ENCODE results near the gene NEK9. TPM values are rescaled to one million over a fixed set of nuclear protein-coding genes. Genes with fewer than 3 reads are reported as not detected.
A peak's percentile ranks its signal among the peaks of the same experiment; 100 is the strongest.
"Not testable (repeated sequence)": the region's sequence is repeated elsewhere in the genome, so short reads cannot be mapped to it uniquely, and the experiment has no call there.

The NEK9 gene
- total RNA-seq, 1 experiment from 2014 or later, result 0.03 TPM

GRCh38 chr14:75107186-75107585, 19.7 kb downstream of the NEK9 start:
- DNase-seq (ENCODE audit: low spot score), result no peak

- no peak for DNase-seq (ENCODE audit: low spot score)
Measured at GRCh38 chr14:75101491-75101890, 25.4 kb downstream of the NEK9 start.

GRCh38 chr14:75098682-75099081, 28.2 kb downstream of the NEK9 start:
- DNase-seq (ENCODE audit: low spot score), result no peak

GRCh38 chr14:75098212-75098611, 28.6 kb downstream of the NEK9 start:
- no peak for DNase-seq (ENCODE audit: low spot score)

- DNase-seq (ENCODE audit: low spot score), result no peak
Measured at GRCh38 chr14:75096959-75097358, 29.9 kb downstream of the NEK9 start.

- DNase-seq (ENCODE audit: low spot score), result no peak
Measured at GRCh38 chr14:75095690-75096089, 31.2 kb downstream of the NEK9 start.

- DNase-seq (ENCODE audit: low spot score), result no peak
Measured at GRCh38 chr14:75094896-75095295, 32.0 kb downstream of the NEK9 start.

GRCh38 chr14:75092698-75093097, 34.1 kb downstream of the NEK9 start:
- DNase-seq (ENCODE audit: low spot score), result no peak

GRCh38 chr14:75091251-75091650, 35.6 kb downstream of the NEK9 start:
- no peak for DNase-seq (ENCODE audit: low spot score)

GRCh38 chr14:75090353-75090752, 36.5 kb downstream of the NEK9 start:
- DNase-seq (ENCODE audit: low spot score), result no peak

GRCh38 chr14:75088566-75089373, 38.1 kb downstream of the NEK9 start:
- peak; percentile 44 for DNase-seq (ENCODE audit: low spot score)

- DNase-seq (ENCODE audit: low spot score), result no peak
Measured at GRCh38 chr14:75088153-75088552, 38.7 kb downstream of the NEK9 start.

GRCh38 chr14:75084513-75084912, 42.3 kb downstream of the NEK9 start:
- peak; percentile 31 for DNase-seq (ENCODE audit: low spot score)

- DNase-seq (ENCODE audit: low spot score), result no peak
Measured at GRCh38 chr14:75083271-75083670, 43.6 kb downstream of the NEK9 start.

- no peak for DNase-seq (ENCODE audit: low spot score)
Measured at GRCh38 chr14:75081660-75082229, 45.1 kb downstream of the NEK9 start.

- DNase-seq (ENCODE audit: low spot score), result no peak
Measured at GRCh38 chr14:75079521-75079920, 47.3 kb downstream of the NEK9 start.

- DNase-seq (ENCODE audit: low spot score), result no peak
Measured at GRCh38 chr14:75077794-75078193, 49.1 kb downstream of the NEK9 start.

GRCh38 chr14:75070383-75070782, 56.5 kb downstream of the NEK9 start:
- no peak for DNase-seq (ENCODE audit: low spot score)

GRCh38 chr14:75069811-75070145, 57.1 kb downstream of the NEK9 start:
- DNase-seq (ENCODE audit: low spot score), result no peak

GRCh38 chr14:75069121-75069810, 57.6 kb downstream of the NEK9 start, which contains the start of gene ZC2HC1C:
Gene ZC2HC1C (plus strand): TSS chr14:75069641. CDS start chr14:75070574, 933 bp downstream.
- DNase-seq (ENCODE audit: low spot score), result peak; percentile 60

GRCh38 chr14:75068294-75069120, 58.3 kb downstream of the NEK9 start:
- peak; percentile 13 for DNase-seq (ENCODE audit: low spot score)

GRCh38 chr14:75067765-75068164, 59.1 kb downstream of the NEK9 start:
- DNase-seq (ENCODE audit: low spot score), result not testable (repeated sequence)
